ENCODE results near the gene MPC1L. TPM values are rescaled to one million over a fixed set of nuclear protein-coding genes. Genes with fewer than 3 reads are reported as not detected.
"Not testable (repeated sequence)": the region's sequence is repeated elsewhere in the genome, so short reads cannot be mapped to it uniquely, and the experiment has no call there.

MPC1L gene
- total and polyA plus RNA-seq, 2 of the 8 experiments (the other 6 are each of a cell fraction or from before 2014, with no cell fraction given) = not detected

GRCh38 chrX:40575411-40575810 is 47.8 kb upstream of the MPC1L start:
- H4K8ac ChIP-seq (ENCODE audit: extremely low read depth, insufficient read depth, low read length); DNase-seq (ENCODE audit: low read depth in 1 of 2, low spot score in 2 of 2); H3K79me2 ChIP-seq (ENCODE audit: control insufficient read depth in 1 of 2, insufficient read depth in 2 of 2, low read length in 2 of 2); H2BK20ac ChIP-seq (ENCODE audit: low read length); H3K27me3 ChIP-seq (replicated peaks in 1 of 4; ENCODE audit: control insufficient read depth in 3 of 4, extremely low read depth in 1 of 4, insufficient read depth in 3 of 4, low read length in 3 of 4); H4K5ac ChIP-seq (ENCODE audit: insufficient read length, low read depth, low read length); H3K56ac ChIP-seq (replicated peaks; ENCODE audit: insufficient read length, low read depth, low read length); H3K4me3 ChIP-seq (ENCODE audit: extremely low read depth in 1 of 4, insufficient read depth in 2 of 4, low read depth in 3 of 4, low read length in 4 of 4); H3K4me2 ChIP-seq (ENCODE audit: insufficient read depth in 1 of 2, low read depth in 2 of 2, low read length in 2 of 2); H4K91ac ChIP-seq (replicated peaks; ENCODE audit: insufficient read length, low read length); H3K18ac ChIP-seq (ENCODE audit: extremely low read depth, low read length); H3K23ac ChIP-seq (ENCODE audit: insufficient read length); H2AFZ ChIP-seq (ENCODE audit: low read length); H3K23me2 ChIP-seq (ENCODE audit: low read depth, low read length); H2BK5ac ChIP-seq (ENCODE audit: low read depth, low read length); H2BK15ac ChIP-seq (ENCODE audit: low read length); H3K14ac ChIP-seq (ENCODE audit: insufficient read length); H3K9ac ChIP-seq (replicated peaks in 1 of 4; ENCODE audit: extremely low read depth in 1 of 4, low read depth in 3 of 4, low read length in 3 of 4); H3K9me3 ChIP-seq (ENCODE audit: insufficient read depth in 2 of 2, low read depth in 1 of 2, low read length in 1 of 2); H2BK12ac ChIP-seq (ENCODE audit: low read depth, low read length); H3K79me1 ChIP-seq (ENCODE audit: low read depth, low read length); H3K4me1 ChIP-seq (replicated peaks in 1 of 4; ENCODE audit: control insufficient read depth in 3 of 4, insufficient read depth in 4 of 4, low read length in 3 of 4); H4K20me1 ChIP-seq (replicated peaks in 1 of 2; ENCODE audit: control insufficient read depth in 1 of 2, insufficient read depth in 2 of 2, low read length in 2 of 2); H2BK120ac ChIP-seq (replicated peaks; ENCODE audit: low read depth, low read length); H3K4ac ChIP-seq (replicated peaks; ENCODE audit: insufficient read length, low read depth, low read length); H2AK5ac ChIP-seq (ENCODE audit: low read depth, low read length); FAIRE-seq; H3K27ac ChIP-seq (ENCODE audit: low read depth, low read length); H3K36me3 ChIP-seq (ENCODE audit: control insufficient read depth in 2 of 4, insufficient read depth in 4 of 4, low read length in 3 of 4): not testable (repeated sequence)
- ChIA-PET POLR2A (ENCODE audit: partially characterized antibody) (interaction anchor here (0.6 kb wide), 1 partner anchor 87 kb away, joined by 4 read pairs; no protein-coding TSS in a partner anchor), CTCF (ENCODE audit: partially characterized antibody) (interaction anchor here (0.7 to 1.6 kb wide), 3 partner anchors 36 to 432 kb away, joined by 3 to 5 read pairs (median 3); no protein-coding TSS in a partner anchor)
- 100% methylated on average over 1 of the region's 2 CpGs; no CpG with 5 or more reads in 1 of the 2 experiments for WGBS, 2 experiments (ENCODE audit: extremely low coverage in 1 of 2, insufficient coverage in 1 of 2, insufficient read length in 1 of 2, insufficient replicate concordance in 2 of 2, low coverage in 1 of 2, low lambda C conversion rate in 2 of 2, missing lambda C conversion rate in 1 of 2)
